ENCODE data around the gene CTF1. TPM values are rescaled to one million over a fixed set of nuclear protein-coding genes. Genes with fewer than 3 reads are reported as not detected.

The CTF1 gene
- total RNA-seq, 1 experiment from 2014 or later: 1.4 TPM

DNA sequence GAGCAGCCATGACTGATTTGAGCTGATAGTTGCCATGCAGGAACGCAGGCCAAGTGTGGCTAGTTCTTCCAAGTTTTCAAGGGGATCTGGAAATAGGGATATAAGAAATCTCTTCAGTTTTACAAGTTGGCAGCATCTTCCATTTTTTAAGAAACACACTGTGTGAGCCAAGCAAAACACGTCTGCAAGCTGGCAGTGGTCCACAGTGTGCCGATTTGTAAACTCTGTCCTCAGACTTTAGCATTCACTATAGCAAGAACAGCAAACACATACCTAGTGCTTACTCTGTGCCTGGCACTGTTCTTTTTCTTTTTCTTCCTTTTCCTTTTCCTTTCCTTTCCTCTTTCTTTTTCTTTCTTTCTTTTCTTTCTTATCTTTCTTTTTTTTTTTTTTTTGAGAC lies 55.3 kb downstream of the CTF1 start (continued):
- TF ChIP-seq NFE2L1 (CRISPR knock-in tag; IDR thresholded peaks at IDR 0.05) (no peak), GTF2I (CRISPR knock-in tag; conservative IDR thresholded peaks at IDR 0.05) (no peak), CBFB (CRISPR knock-in tag; IDR thresholded peaks at IDR 0.05; ENCODE audit: low read depth) (no peak)
- TF ChIP-seq, protein P1, sequence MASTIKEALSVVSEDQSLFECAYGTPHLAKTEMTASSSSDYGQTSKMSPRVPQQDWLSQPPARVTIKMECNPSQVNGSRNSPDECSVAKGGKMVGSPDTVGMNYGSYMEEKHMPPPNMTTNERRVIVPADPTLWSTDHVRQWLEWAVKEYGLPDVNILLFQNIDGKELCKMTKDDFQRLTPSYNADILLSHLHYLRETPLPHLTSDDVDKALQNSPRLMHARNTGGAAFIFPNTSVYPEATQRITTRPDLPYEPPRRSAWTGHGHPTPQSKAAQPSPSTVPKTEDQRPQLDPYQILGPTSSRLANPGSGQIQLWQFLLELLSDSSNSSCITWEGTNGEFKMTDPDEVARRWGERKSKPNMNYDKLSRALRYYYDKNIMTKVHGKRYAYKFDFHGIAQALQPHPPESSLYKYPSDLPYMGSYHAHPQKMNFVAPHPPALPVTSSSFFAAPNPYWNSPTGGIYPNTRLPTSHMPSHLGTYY (CRISPR knock-in tag; IDR thresholded peaks at IDR 0.05): no peak

DNA sequence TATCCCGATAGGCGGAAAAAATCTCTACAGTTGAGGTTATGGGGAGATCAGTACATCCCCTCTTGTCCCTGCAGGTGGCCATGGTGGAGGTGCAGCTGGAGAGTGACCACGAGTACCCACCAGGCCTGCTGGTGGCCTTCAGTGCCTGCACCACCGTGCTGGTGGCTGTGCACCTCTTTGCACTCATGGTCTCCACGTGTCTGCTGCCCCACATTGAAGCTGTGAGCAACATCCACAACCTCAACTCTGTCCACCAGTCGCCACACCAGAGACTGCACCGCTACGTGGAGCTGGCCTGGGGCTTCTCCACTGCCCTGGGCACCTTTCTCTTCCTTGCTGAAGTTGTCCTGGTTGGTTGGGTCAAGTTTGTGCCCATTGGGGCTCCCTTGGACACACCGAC lies 56.7 kb downstream of the CTF1 start:
- ChIA-PET POLR2A (no interaction called here), CTCF (interaction anchor here (0.6 to 3.2 kb wide), 33 partner anchors 11 to 758 kb away, joined by 3 to 54 read pairs (median 5); partner anchors contain the start of genes FBXL19, FUS, HSD3B7 and PHKG2)
- Mint-ChIP-seq H3K27me3 (ENCODE audit: low read depth) (peaks cover 3% of the 10 kb centered on the region; the same call in 1 of the 2 replicates), H3K9me3 (no peaks in the 10 kb centered on the region), H3K27ac (no peak overlapping the region), H3K4me3 (no peak overlapping the region), H3K4me1 (peaks cover 16% of the 10 kb centered on the region), H3K36me3 (no peaks in the 10 kb centered on the region)
- ATAC-seq (no peak), DNase-seq (ENCODE audit: low spot score) (no peak)
- no peak for TF ChIP-seq ZBTB21 (CRISPR knock-in tag; IDR thresholded peaks at IDR 0.05; ENCODE audit: borderline replicate concordance)
- TF ChIP-seq NFYB (CRISPR knock-in tag; conservative IDR thresholded peaks at IDR 0.05; ENCODE audit: low read depth): no peak
- TF ChIP-seq FOXP1 (CRISPR knock-in tag; IDR thresholded peaks at IDR 0.05; ENCODE audit: borderline replicate concordance): no peak
- TF ChIP-seq, protein P2, sequence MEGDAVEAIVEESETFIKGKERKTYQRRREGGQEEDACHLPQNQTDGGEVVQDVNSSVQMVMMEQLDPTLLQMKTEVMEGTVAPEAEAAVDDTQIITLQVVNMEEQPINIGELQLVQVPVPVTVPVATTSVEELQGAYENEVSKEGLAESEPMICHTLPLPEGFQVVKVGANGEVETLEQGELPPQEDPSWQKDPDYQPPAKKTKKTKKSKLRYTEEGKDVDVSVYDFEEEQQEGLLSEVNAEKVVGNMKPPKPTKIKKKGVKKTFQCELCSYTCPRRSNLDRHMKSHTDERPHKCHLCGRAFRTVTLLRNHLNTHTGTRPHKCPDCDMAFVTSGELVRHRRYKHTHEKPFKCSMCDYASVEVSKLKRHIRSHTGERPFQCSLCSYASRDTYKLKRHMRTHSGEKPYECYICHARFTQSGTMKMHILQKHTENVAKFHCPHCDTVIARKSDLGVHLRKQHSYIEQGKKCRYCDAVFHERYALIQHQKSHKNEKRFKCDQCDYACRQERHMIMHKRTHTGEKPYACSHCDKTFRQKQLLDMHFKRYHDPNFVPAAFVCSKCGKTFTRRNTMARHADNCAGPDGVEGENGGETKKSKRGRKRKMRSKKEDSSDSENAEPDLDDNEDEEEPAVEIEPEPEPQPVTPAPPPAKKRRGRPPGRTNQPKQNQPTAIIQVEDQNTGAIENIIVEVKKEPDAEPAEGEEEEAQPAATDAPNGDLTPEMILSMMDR (IDR thresholded peaks at IDR 0.05): no peak

Small RNA genes lying within 50 kb of the gene (microRNA-seq; reads per million reads assigned to microRNA genes)
- gene MIR4519 (ENCODE audit: borderline number of aligned reads): not detected
- gene MIR762 (ENCODE audit: borderline number of aligned reads): not detected

Other genes with a start within 250 kb of the CTF1 start
- gene PRR14, start 245.7 kb upstream of the CTF1 start, total RNA-seq (2021): 21.9 to 24.3 TPM (median 22.0 TPM) in 3 replicates
- 18.9 to 23.2 TPM (median 19.9 TPM) in 3 replicates for gene FBRS, start 238.2 kb upstream of the CTF1 start, total RNA-seq (2021)
- gene SRCAP, start 197.4 kb upstream of the CTF1 start, total RNA-seq (2021): 54.9 to 58.5 TPM (median 55.8 TPM) in 3 replicates
- gene PHKG2, start 148.2 kb upstream of the CTF1 start, total RNA-seq (2021): 40.8 to 50.5 TPM (median 45.0 TPM) in 3 replicates
- gene CFAP119, start 134.6 kb upstream of the CTF1 start, total RNA-seq (2021): 4.6 to 6.6 TPM (median 6.2 TPM) in 3 replicates
- gene RNF40, start 134.3 kb upstream of the CTF1 start, total RNA-seq (2021): 63.7 to 77.1 TPM (median 66.9 TPM) in 3 replicates
- gene ZNF629, start 109.4 kb upstream of the CTF1 start, total RNA-seq (2021): 18.7 to 20.0 TPM (median 19.7 TPM) in 3 replicates
- 18.3 to 20.3 TPM (median 18.7 TPM) in 3 replicates for gene BCL7C, start 2.5 kb upstream of the CTF1 start, total RNA-seq (2021)
- gene FBXL19, start 27.0 kb downstream of the CTF1 start, total RNA-seq (2021): 79.0 to 84.9 TPM (median 84.3 TPM) in 3 replicates
- gene ORAI3, start 52.5 kb downstream of the CTF1 start, total RNA-seq (2021): 10.8 to 13.5 TPM (median 13.2 TPM) in 3 replicates
- 29.3 to 31.1 TPM (median 29.4 TPM) in 3 replicates for gene SETD1A, start 61.1 kb downstream of the CTF1 start, total RNA-seq (2021)
- gene HSD3B7, start 88.6 kb downstream of the CTF1 start, total RNA-seq (2021): 4.1 to 4.5 TPM (median 4.5 TPM) in 3 replicates
- gene STX1B, start 114.0 kb downstream of the CTF1 start, total RNA-seq (2021): 15.9 to 20.5 TPM (median 19.9 TPM) in 3 replicates
- 31.3 to 38.4 TPM (median 32.5 TPM) in 3 replicates for gene STX4, start 136.9 kb downstream of the CTF1 start, total RNA-seq (2021)
- 13.5 to 17.3 TPM (median 16.6 TPM) in 3 replicates for gene ZNF668, start 177.6 kb downstream of the CTF1 start, total RNA-seq (2021)
- 26.7 to 29.3 TPM (median 29.1 TPM) in 3 replicates for gene ZNF646, start 177.8 kb downstream of the CTF1 start, total RNA-seq (2021)
- gene PRSS53, start 192.3 kb downstream of the CTF1 start, total RNA-seq (2021): 2.5 to 4.9 TPM (median 4.1 TPM) in 3 replicates
- 85.7 to 114 TPM (median 110 TPM) in 3 replicates for gene VKORC1, start 198.2 kb downstream of the CTF1 start, total RNA-seq (2021)
- 58.3 to 71.3 TPM (median 69.3 TPM) in 3 replicates for gene BCKDK, start 211.8 kb downstream of the CTF1 start, total RNA-seq (2021)
- 65.7 to 70.8 TPM (median 69.8 TPM) in 3 replicates for gene KAT8, start 221.1 kb downstream of the CTF1 start, total RNA-seq (2021)
- gene PRSS8, start 239.1 kb downstream of the CTF1 start, total RNA-seq (2021): 78.8 to 127 TPM (median 127 TPM) in 3 replicates